Keratinocyte (primary cell): ENCODE data around the gene MGRN1. TPM values are rescaled to one million over a fixed set of nuclear protein-coding genes. Genes with fewer than 3 reads are reported as not detected.
"Not testable (repeated sequence)": the region's sequence is repeated elsewhere in the genome, so short reads cannot be mapped to it uniquely, and the experiment has no call there.

Source experiments
- DNase-seq: peaks from one replicate; pipeline ENCODE4 v3.0.0-alpha.2; 2011; ENCODE audit warnings: low read depth, missing footprints, low spot score
- FAIRE-seq: peaks from 2 replicates; lab custom pipeline; 2011; peaks lifted over from hg19 to GRCh38; lab: Jason Lieb, UNC
- H2AFZ ChIP-seq: 2 replicates; pipeline ENCODE4 v1.6.0; 2012; ENCODE audit warnings: low read length, control low read depth, inconsistent platforms; ENCODE audit not compliant: control insufficient read depth
- H3K27ac ChIP-seq: 2 replicates; pipeline ENCODE4 v1.5.1; 2011; ENCODE audit warnings: low read length; ENCODE audit not compliant: control insufficient read depth, insufficient read depth
- H3K27me3 ChIP-seq: 3 replicates; pipeline ENCODE4 v1.6.0; 2011; ENCODE audit warnings: low read length; ENCODE audit not compliant: control insufficient read depth, insufficient read depth; ENCODE audit errors: extremely low read depth
- H3K36me3 ChIP-seq, 2 experiments: 2 replicates in 1 of 2; 3 replicates in 1 of 2; pipeline ENCODE4 v1.5.1; 2011; ENCODE audit warnings: low read length in 2 of 2, mild to moderate bottlenecking in 1 of 2; ENCODE audit not compliant: control insufficient read depth in 2 of 2, insufficient read depth in 2 of 2; ENCODE audit errors: extremely low read depth in 1 of 2
- H3K4me1 ChIP-seq: 3 replicates; pipeline ENCODE4 v1.5.1; 2011; ENCODE audit warnings: low read length; ENCODE audit not compliant: control insufficient read depth, insufficient read depth; ENCODE audit errors: extremely low read depth
- H3K4me2 ChIP-seq: 3 replicates; pipeline ENCODE4 v1.6.0; 2011; ENCODE audit warnings: low read depth, low read length; ENCODE audit not compliant: control insufficient read depth, insufficient read depth; ENCODE audit errors: extremely low read depth
- H3K4me3 ChIP-seq, 3 experiments: fragments of 200-600 bp in 1 of 3; sonication (generic) in 1 of 3; 2 replicates in 2 of 3; 3 replicates in 1 of 3; pipeline ENCODE4 v1.5.1; 2011 to 2016; ENCODE audit warnings: low read length in 3 of 3, mild to moderate bottlenecking in 3 of 3, control low read depth in 2 of 3, inconsistent platforms in 1 of 3, low read depth in 1 of 3, mixed read lengths in 1 of 3, mixed run types in 1 of 3, moderate library complexity in 1 of 3; ENCODE audit not compliant: control insufficient read depth in 2 of 3, insufficient read depth in 2 of 3; ENCODE audit errors: extremely low read depth in 1 of 3
- H3K79me2 ChIP-seq: 2 replicates; pipeline ENCODE4 v1.6.0; 2012; ENCODE audit warnings: low read length; ENCODE audit not compliant: control insufficient read depth, insufficient read depth
- H3K9ac ChIP-seq: 3 replicates; pipeline ENCODE4 v1.6.0; 2011; ENCODE audit warnings: low read length; ENCODE audit not compliant: control insufficient read depth, insufficient read depth; ENCODE audit errors: extremely low read depth
- H3K9me1 ChIP-seq: 3 replicates; pipeline ENCODE4 v1.6.0; 2011; ENCODE audit warnings: low read length; ENCODE audit not compliant: control insufficient read depth, insufficient read depth; ENCODE audit errors: extremely low read depth
- H3K9me3 ChIP-seq: 2 replicates; pipeline ENCODE4 v1.5.1; 2012; ENCODE audit warnings: low read depth, low read length; ENCODE audit not compliant: control insufficient read depth
- H4K20me1 ChIP-seq: 3 replicates; pipeline ENCODE4 v1.6.0; 2011; ENCODE audit warnings: low read length; ENCODE audit not compliant: control insufficient read depth, insufficient read depth; ENCODE audit errors: extremely low read depth
- EZH2 ChIP-seq: IDR thresholded peaks from one replicate; pipeline ENCODE4 v1.6.1; 2012; ENCODE audit warnings: inconsistent platforms, mild to moderate bottlenecking, low read length, moderate library complexity
- dilution Hi-C: fragments of 300-500 bp; cut with MboI; formaldehyde crosslinking; loops from one replicate; pipeline ENCODE4 v1.7.0; 2020; ENCODE audit warnings: low sequenced_read_pairs; ENCODE audit not compliant: extremely low pct_ligation_motif_present
- polyA plus RNA-seq, 5 experiments: library from polyadenylated mRNA; depleted of rRNA in 3 of 5; stranded (reverse) in 3 of 5; stranded (forward) in 1 of 5; unstranded in 1 of 5; fragments of >200 nt; gene quantifications; 1 replicate in 1 of 5; 2 replicates in 3 of 5; 3 replicates in 1 of 5; pipeline versions ENCODE4 v1.2.1 to v1.2.3, GENCODE V29; 2011 to 2012; ENCODE audit warnings: missing spikeins in 2 of 5, low read depth in 1 of 5, low replicate concordance in 1 of 5
- small RNA-seq, 3 experiments: library from RNA; depleted of rRNA; stranded (forward); fragments of <200 nt; gene quantifications; one replicate each; pipeline ENCODE3, GENCODE V24; 2012; ENCODE audit warnings: low read depth in 3 of 3, low replicate concordance in 1 of 3; ENCODE audit not compliant: insufficient read length in 3 of 3

The MGRN1 gene
- polyA plus RNA-seq, 1 donor (not counting 4 experiments of a cell fraction or from before 2014, with no cell fraction given) = 1.9 TPM

DNA sequence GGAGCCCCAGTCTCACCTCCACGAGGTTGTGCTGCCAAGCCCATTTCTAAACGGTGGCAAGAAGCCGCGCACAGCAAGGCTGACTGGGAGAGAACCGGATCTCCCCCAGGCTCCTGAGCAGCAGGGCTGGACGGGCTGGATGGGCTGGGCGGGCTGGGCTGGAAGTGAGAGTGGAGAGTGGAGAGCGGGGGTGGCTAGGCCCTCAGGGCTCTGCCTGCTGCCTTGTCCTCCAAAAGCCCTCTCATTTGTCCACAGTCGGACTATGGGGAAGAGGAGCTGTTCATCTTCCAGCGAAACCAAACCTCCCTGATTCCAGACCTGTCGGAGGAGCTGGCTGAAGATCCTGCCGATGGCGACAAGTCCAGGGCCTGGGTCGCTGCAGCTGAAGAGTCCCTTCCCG, 112.9 kb downstream of the MGRN1 start:
- FAIRE-seq = no peak
- dilution Hi-C loops = no loop called here
- H2AFZ ChIP-seq = no peak overlapping the region

DNA sequence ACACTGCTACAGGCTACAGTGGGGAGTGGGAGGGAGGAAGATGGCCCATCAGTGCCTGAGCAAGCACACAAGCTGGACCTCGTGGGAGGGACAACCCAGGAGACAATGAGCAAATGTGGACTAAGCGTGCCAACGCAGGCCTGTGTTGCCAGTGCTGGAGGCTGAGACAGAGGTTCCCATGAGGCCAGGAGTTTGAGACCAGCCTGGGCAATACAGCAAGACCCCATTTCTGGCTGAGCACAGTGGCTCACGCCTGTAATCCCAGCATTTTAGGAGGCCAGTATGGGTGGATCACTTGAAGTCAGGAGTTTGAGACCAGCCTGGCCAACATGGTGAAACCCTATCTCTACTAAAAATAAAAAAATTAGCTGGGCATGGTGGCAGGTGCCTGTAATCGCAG, 113.7 kb downstream of the MGRN1 start:
- H3K9me1 ChIP-seq, DNase-seq, H3K4me2 ChIP-seq, H2AFZ ChIP-seq, H4K20me1 ChIP-seq, H3K9ac ChIP-seq, H3K36me3 ChIP-seq, H3K27ac ChIP-seq, dilution Hi-C loops, H3K4me3 ChIP-seq, H3K9me3 ChIP-seq, H3K79me2 ChIP-seq, FAIRE-seq, H3K27me3 ChIP-seq: not testable (repeated sequence)
- H3K4me1 ChIP-seq = peaks cover 12% of the 10 kb centered on the region

More for the DNA sequence above, 112.9 kb downstream of the MGRN1 start:
- DNase-seq = no peak
- Histone ChIP-seq H3K4me3 (no peak overlapping the region), H3K9me1 (no peaks in the 10 kb centered on the region), H3K27me3 (peaks cover 3% of the 10 kb centered on the region), H4K20me1 (no peaks in the 10 kb centered on the region), H3K9me3 (no peaks in the 10 kb centered on the region), H3K9ac (no peak overlapping the region), H3K4me2 (no peak overlapping the region), H3K4me1 (peaks cover 5% of the 10 kb centered on the region), H3K27ac (no peak overlapping the region), H3K36me3 (no peaks in the 10 kb centered on the region), H3K79me2 (peaks cover 12% of the 10 kb centered on the region)
- TF ChIP-seq EZH2 = no peak

Small RNAs within 50 kb of the gene (small RNA-seq; reads per million reads assigned to genes)
- gene MIR6769A (0 reads per million in 3 experiments), gene RN7SL850P (0 reads per million in 3 experiments)

Other genes starting within 250 kb of the MGRN1 start
- gene CORO7, start 208.2 kb upstream of the MGRN1 start, polyA plus RNA-seq = 8.4 to 12.5 TPM (median 12.2 TPM) in 3 replicates
- gene DNAJA3, start 199.0 kb upstream of the MGRN1 start, polyA plus RNA-seq = 43.5 to 54.6 TPM (median 48.4 TPM) in 3 replicates
- 39.5 to 61.6 TPM (median 48.7 TPM) in 3 replicates for gene NMRAL1, start 150.2 kb upstream of the MGRN1 start, polyA plus RNA-seq
- 165 to 180 TPM (median 167 TPM) in 3 replicates for gene HMOX2, start 148.4 kb upstream of the MGRN1 start, polyA plus RNA-seq
- gene CDIP1, start 86.1 kb upstream of the MGRN1 start, polyA plus RNA-seq = 19.8 to 39.4 TPM (median 23.1 TPM) in 3 replicates
- not detected in 3 replicates for gene C16orf96, start 68.5 kb upstream of the MGRN1 start, polyA plus RNA-seq
- 3.6 to 7.7 TPM (median 4.0 TPM) in 3 replicates for gene UBALD1, start 9.9 kb upstream of the MGRN1 start, polyA plus RNA-seq
- gene NUDT16L1, start 68.7 kb downstream of the MGRN1 start, polyA plus RNA-seq = 23.0 to 28.8 TPM (median 24.2 TPM) in 3 replicates
- gene ANKS3, start 109.4 kb downstream of the MGRN1 start, polyA plus RNA-seq = 9.7 to 14.7 TPM (median 11.7 TPM) in 3 replicates
- 0.26 to 0.57 TPM (median 0.33 TPM) in 3 replicates for gene DNAAF8, start 109.7 kb downstream of the MGRN1 start, polyA plus RNA-seq
- gene ZNF500, start 142.3 kb downstream of the MGRN1 start, polyA plus RNA-seq = 3.3 to 5.2 TPM (median 3.5 TPM) in 3 replicates
- not detected in 3 replicates for gene SEPTIN12, start 163.5 kb downstream of the MGRN1 start, polyA plus RNA-seq
- 8.4 to 20.2 TPM (median 10.6 TPM) in 3 replicates for gene SMIM22, start 170.5 kb downstream of the MGRN1 start, polyA plus RNA-seq
- gene ROGDI, start 177.8 kb downstream of the MGRN1 start, polyA plus RNA-seq = 17.3 to 33.2 TPM (median 20.5 TPM) in 3 replicates
- 38.7 to 42.6 TPM (median 39.8 TPM) in 3 replicates for gene GLYR1, start 222.5 kb downstream of the MGRN1 start, polyA plus RNA-seq
- 9.5 to 19.6 TPM (median 11.5 TPM) in 3 replicates for gene UBN1, start 222.7 kb downstream of the MGRN1 start, polyA plus RNA-seq